G401.6 (cell line): ENCODE measurements around the gene B4GAT1.

Experiments used
- FAIRE-seq: peaks from 2 replicates; lab custom pipeline; 2012; peaks lifted over from hg19 to GRCh38; lab: Jason Lieb, UNC

Gene B4GAT1

GRCh38 chr11:66302656-66303055, 44.8 kb downstream of the B4GAT1 start:
- no peak for FAIRE-seq

GRCh38 chr11:66299186-66299585, 48.2 kb downstream of the B4GAT1 start:
- FAIRE-seq: no peak

- FAIRE-seq: no peak
Measured at GRCh38 chr11:66297610-66298009, 49.8 kb downstream of the B4GAT1 start.
